Kidney epithelial cell (primary cell): Measurements from ENCODE around the gene TAAR2. TPM values are rescaled to one million over a fixed set of nuclear protein-coding genes. Genes with fewer than 3 reads are reported as not detected.

Experiments
- DNase-seq: peaks from one replicate; pipeline ENCODE4 v3.0.0-alpha.2; 2010; ENCODE audit warnings: low read depth
- H3K27me3 ChIP-seq: 2 replicates; pipeline ENCODE4 v1.6.0; 2011; ENCODE audit warnings: low read length; ENCODE audit not compliant: control insufficient read depth, insufficient read depth
- H3K36me3 ChIP-seq: 2 replicates; pipeline ENCODE4 v1.5.1; 2011; ENCODE audit warnings: low read length; ENCODE audit not compliant: control insufficient read depth, insufficient read depth
- H3K4me3 ChIP-seq: 2 replicates; pipeline ENCODE4 v1.5.1; 2011; ENCODE audit warnings: low read depth, mild to moderate bottlenecking, control low read depth, low read length
- CTCF ChIP-seq: IDR thresholded peaks from 2 replicates; pipeline ENCODE4 v1.5.1; 2011; ENCODE audit warnings: mild to moderate bottlenecking, moderate library complexity, low read length, control low read depth, inconsistent platforms; ENCODE audit not compliant: insufficient read depth, poor library complexity, severe bottlenecking
- total RNA-seq: library from RNA; depleted of rRNA; stranded (reverse); fragments of >200 nt; gene quantifications from 2 replicates; pipeline ENCODE4 v1.2.3, GENCODE V29; 2015

TAAR2 gene
- total RNA-seq, 1 donor from 2014 or later, result not detected

- no peak for DNase-seq
- H3K27me3 ChIP-seq, result no peaks in the 10 kb centered on the region
- no peaks in the 10 kb centered on the region for H3K36me3 ChIP-seq
- no peak overlapping the region for H3K4me3 ChIP-seq
- TF ChIP-seq CTCF, result no peak
Measured at GRCh38 chr6:132592855-132593254, 31.2 kb downstream of the TAAR2 start.

GRCh38 chr6:132590362-132590761, 33.7 kb downstream of the TAAR2 start:
- Histone ChIP-seq H3K4me3 (no peak overlapping the region), H3K27me3 (no peaks in the 10 kb centered on the region), H3K36me3 (no peaks in the 10 kb centered on the region)
- no peak for DNase-seq
- no peak for TF ChIP-seq CTCF

DNA sequence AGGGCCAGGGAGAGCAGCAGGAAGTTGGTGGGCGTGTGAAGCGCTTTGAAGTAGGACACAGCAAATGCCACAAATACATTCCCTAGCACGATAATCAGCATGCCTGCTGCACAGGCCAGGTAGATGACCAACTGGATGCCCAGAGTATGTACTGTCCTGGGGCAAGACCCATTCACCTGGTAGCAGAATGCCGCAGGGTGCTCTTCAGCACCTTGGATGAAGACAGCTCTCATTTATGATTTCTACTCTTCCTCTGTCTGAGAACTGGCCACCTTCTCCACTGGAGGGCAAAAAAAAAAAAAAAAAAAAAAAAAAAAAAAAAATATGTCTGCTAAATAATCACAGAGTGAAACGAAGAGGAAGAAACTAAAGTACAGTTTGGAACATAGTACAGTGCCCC, 34.6 kb downstream of the TAAR2 start, which contains the start of gene TAAR5:
TSS of gene TAAR5 (minus strand) at position 288 of the 400 bp plus-strand sequence. CDS start at position 233, 55 bp downstream.
- no peaks in the 10 kb centered on the region for H3K36me3 ChIP-seq
- H3K27me3 ChIP-seq, result no peaks in the 10 kb centered on the region
- no peak for TF ChIP-seq CTCF
- no peak for DNase-seq
- no peak within 1 kb of the TSS for H3K4me3 ChIP-seq

DNA sequence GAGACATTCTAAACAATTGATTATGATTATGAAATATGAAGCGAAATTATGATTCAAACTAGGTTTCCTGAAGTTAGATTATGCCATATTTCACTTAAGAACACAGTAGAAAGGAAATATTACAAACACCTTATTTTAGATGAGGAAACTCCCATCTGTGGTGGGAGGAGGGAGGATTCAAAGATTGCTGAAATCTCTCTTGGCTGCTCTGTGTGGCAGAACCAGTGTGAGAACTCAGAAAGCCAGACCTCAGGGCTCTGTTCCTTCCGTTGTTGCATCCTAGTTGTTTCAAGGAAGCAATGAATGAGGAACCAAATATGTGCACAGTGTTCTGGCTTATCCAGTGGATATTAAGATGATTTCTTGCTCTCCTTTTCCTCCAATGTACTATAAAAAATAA, 36.7 kb downstream of the TAAR2 start:
- no peaks in the 10 kb centered on the region for H3K27me3 ChIP-seq
- no peaks in the 10 kb centered on the region for H3K36me3 ChIP-seq
- H3K4me3 ChIP-seq, result no peak overlapping the region
- TF ChIP-seq CTCF, result no peak
- DNase-seq, result no peak

DNA sequence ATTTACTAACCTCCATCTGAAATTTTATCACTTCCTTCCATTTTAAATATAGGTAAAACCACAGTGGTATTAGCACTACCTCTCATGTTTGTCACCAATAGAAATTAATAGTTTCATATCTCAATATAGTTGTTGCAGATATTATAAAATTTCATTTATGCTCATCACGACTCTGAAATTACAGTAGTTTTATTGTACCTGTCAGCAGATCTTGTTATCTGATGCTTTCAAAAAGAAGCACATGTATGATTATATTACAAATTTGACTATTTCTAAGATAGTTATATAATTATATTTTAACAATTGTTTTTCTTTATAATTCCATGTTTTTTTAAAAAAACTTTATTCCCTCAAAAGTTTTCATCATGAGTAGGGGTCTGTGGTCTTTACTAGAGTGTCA, 39.4 kb downstream of the TAAR2 start:
- TF ChIP-seq CTCF, result no peak
- H3K36me3 ChIP-seq, result no peaks in the 10 kb centered on the region
- H3K4me3 ChIP-seq, result no peak overlapping the region
- no peaks in the 10 kb centered on the region for H3K27me3 ChIP-seq
- no peak for DNase-seq

- no peaks in the 10 kb centered on the region for H3K27me3 ChIP-seq
Measured at GRCh38 chr6:132571774-132572173, 52.3 kb downstream of the TAAR2 start.

More at GRCh38 chr6:132571774-132572173, 52.3 kb downstream of the TAAR2 start:
- no peaks in the 10 kb centered on the region for H3K36me3 ChIP-seq
- DNase-seq, result no peak
- TF ChIP-seq CTCF, result no peak
- H3K4me3 ChIP-seq, result no peak overlapping the region
